Panc1 (cell line): ENCODE measurements around the gene KIAA0930. TPM values are rescaled to one million over a fixed set of nuclear protein-coding genes. Genes with fewer than 3 reads are reported as not detected.

Experiments
- ATAC-seq: fragments of 200-7000 bp; cut with Tn5 transposase; 2 replicates; pipeline ENCODE4 v1.9.1; 2020; ENCODE audit warnings: mild to moderate bottlenecking, moderate library complexity
- BruUV-seq: library from RNA; stranded (reverse); fragments of 400-500 nt; replicated peaks from 2 replicates; lab custom pipeline; 2021; lab: Mats Ljungman, UMichigan
- CTCF ChIA-PET: fragments of 300-600 bp; sonication (Branson Sonifier 250); formaldehyde crosslinking; loops from one replicate; lab custom pipeline; 2022; ENCODE audit warnings: antibody characterized with exemption; lab: Charles Lee
- POLR2A ChIA-PET: fragments of 300-600 bp; sonication (Branson Sonifier 250); formaldehyde crosslinking; loops from one replicate; lab custom pipeline; 2022; ENCODE audit warnings: antibody characterized with exemption; lab: Charles Lee
- DNase-seq: peaks from one replicate; pipeline ENCODE4 v3.0.0-alpha.2; 2010; ENCODE audit warnings: low read depth, low spot score
- H3K27ac ChIP-seq: 2 replicates; pipeline ENCODE4 v1.5.1; 2011; ENCODE audit warnings: mild to moderate bottlenecking, low read length, inconsistent platforms
- H3K27me3 ChIP-seq: fragments of 200-500 bp; sonication (Bioruptor generic); 2 replicates; pipeline ENCODE4 v1.6.0; 2014; ENCODE audit warnings: low read length, inconsistent platforms; ENCODE audit not compliant: control insufficient read depth, insufficient read depth
- H3K36me3 ChIP-seq: fragments of 200-500 bp; sonication (Bioruptor generic); 2 replicates; pipeline ENCODE4 v1.5.1; 2014; ENCODE audit warnings: inconsistent platforms, mild to moderate bottlenecking, low read length, moderate library complexity; ENCODE audit not compliant: control insufficient read depth, insufficient read depth
- H3K4me1 ChIP-seq: 2 replicates; pipeline ENCODE4 v1.5.1; 2011; ENCODE audit warnings: inconsistent platforms, mild to moderate bottlenecking, low read length, moderate library complexity; ENCODE audit not compliant: control insufficient read depth, insufficient read depth
- H3K4me3 ChIP-seq, 2 experiments: 2 replicates each; pipeline ENCODE4 v1.5.1; 2011 to 2012; ENCODE audit warnings: low read depth in 2 of 2, low read length in 2 of 2, mild to moderate bottlenecking in 2 of 2, inconsistent platforms in 1 of 2, moderate library complexity in 1 of 2
- H3K9me3 ChIP-seq: fragments of 200-500 bp; sonication (Bioruptor generic); 2 replicates; pipeline ENCODE4 v1.5.1; 2014; ENCODE audit warnings: low read depth, mild to moderate bottlenecking, inconsistent platforms, low read length, moderate library complexity; ENCODE audit not compliant: control insufficient read depth, insufficient read depth
- CTCF ChIP-seq: fragments of 450-650 bp; IDR thresholded peaks from 2 replicates; pipeline ENCODE4 v1.5.1; 2017; ENCODE audit warnings: mild to moderate bottlenecking
- POLR2AphosphoS5 ChIP-seq: IDR thresholded peaks from 2 replicates; pipeline ENCODE4 v1.6.1; 2012; ENCODE audit warnings: mild to moderate bottlenecking, low read depth, low read length, moderate library complexity
- REST ChIP-seq, 2 experiments: IDR thresholded peaks; 2 replicates each; pipeline ENCODE4 v1.6.1; 2011 to 2012; ENCODE audit warnings: low read depth in 2 of 2, control low read depth in 1 of 2, low read length in 1 of 2, mild to moderate bottlenecking in 1 of 2, moderate library complexity in 1 of 2; ENCODE audit not compliant: insufficient read depth in 1 of 2
- SIN3A ChIP-seq: IDR thresholded peaks from 2 replicates; pipeline ENCODE4 v1.6.1; 2012; ENCODE audit warnings: low read depth, mild to moderate bottlenecking, low read length, moderate library complexity, borderline replicate concordance; ENCODE audit not compliant: insufficient read depth
- TCF7L2 ChIP-seq: IDR thresholded peaks from 2 replicates; pipeline ENCODE4 v1.6.1; 2011; ENCODE audit warnings: mild to moderate bottlenecking, low read depth, low read length, inconsistent platforms
- in situ Hi-C: cut with HindIII; loops from 2 replicates; pipeline ENCODE4 v1.10.0; 2016; ENCODE audit warnings: low sequenced_read_pairs, low pct_unique_long_range_greater_than_20kb
- intact Hi-C: fragments of 100-400 bp; cut with micrococcal nuclease; formaldehyde crosslinking; loops from one replicate; pipeline ENCODE4 v1.10.0; 2022; ENCODE audit not compliant: unreplicated experiment
- total RNA-seq: library from RNA; stranded (reverse); gene quantifications from one replicate; pipeline ENCODE4 v1.2.1, GENCODE V29; 2021; ENCODE audit not compliant: unreplicated experiment

KIAA0930 gene
- total RNA-seq, 1 experiment from 2014 or later: 42.5 TPM

GRCh38 chr22:45157907-45158306 is 82.8 kb downstream of the KIAA0930 start:
- ChIA-PET POLR2A (no interaction called here), CTCF (no interaction called here)
- ATAC-seq (no peak), DNase-seq (no peak)
- Histone ChIP-seq H3K4me1 (peaks cover 15% of the 10 kb centered on the region), H3K4me3 (no peak overlapping the region), H3K9me3 (no peaks in the 10 kb centered on the region), H3K36me3 (no peaks in the 10 kb centered on the region; the same call in none of the 2 replicates), H3K27me3 (no peaks in the 10 kb centered on the region), H3K27ac (no peak overlapping the region)
- intact Hi-C loops: no loop called here
- in situ Hi-C loops: no loop called here
- no TSS peak for BruUV-seq
- TF ChIP-seq POLR2AphosphoS5 (no peak), SIN3A (no peak), REST (IDR thresholded peaks at IDR 0.05; ENCODE audit: insufficient read depth in 1 of 2, low read depth in 2 of 2, low read length in 1 of 2) (no peak), CTCF (no peak), TCF7L2 (no peak)

- in situ Hi-C loops: no loop called here
- CTCF ChIA-PET: no interaction called here
- Histone ChIP-seq H3K27ac (no peak overlapping the region), H3K4me1 (peaks cover 11% of the 10 kb centered on the region), H3K4me3 (no peak overlapping the region), H3K9me3 (no peaks in the 10 kb centered on the region), H3K36me3 (no peaks in the 10 kb centered on the region; the same call in 1 of the 2 replicates), H3K27me3 (no peaks in the 10 kb centered on the region)
- BruUV-seq: no TSS peak
- POLR2A ChIA-PET: no interaction called here
- DNase-seq: no peak
- intact Hi-C loops: no loop called here
- TF ChIP-seq TCF7L2: no peak
- no peak for TF ChIP-seq SIN3A
- no peak for TF ChIP-seq POLR2AphosphoS5
- no peak for TF ChIP-seq REST (IDR thresholded peaks at IDR 0.05; ENCODE audit: insufficient read depth in 1 of 2, low read depth in 2 of 2, low read length in 1 of 2)
- TF ChIP-seq CTCF: no peak
- ATAC-seq: no peak; the same call in 1 of the 2 replicates
Observed at GRCh38 chr22:45155050-45155840, 85.4 kb downstream of the KIAA0930 start.
